Measurements from ENCODE around the gene KLK10. TPM values are rescaled to one million over a fixed set of nuclear protein-coding genes. Genes with fewer than 3 reads are reported as not detected.

KLK10 gene
- total RNA-seq, 2 donors from 2014 or later, result 0.46 to 0.91 TPM

- no peak overlapping the region for H3K27ac Mint-ChIP-seq
- Histone ChIP-seq H3K36me3 (ENCODE audit: control insufficient read depth, insufficient read depth, low read length) (no peaks in the 10 kb centered on the region), H3K4me3 (ENCODE audit: low read length) (no peak overlapping the region), H3K9me3 (ENCODE audit: control insufficient read depth, low read length) (no peaks in the 10 kb centered on the region), H3K27me3 (ENCODE audit: control insufficient read depth, insufficient read depth, low read length, poor library complexity, severe bottlenecking) (peaks cover under 1% of the 10 kb centered on the region), H3K9ac (ENCODE audit: extremely low read depth, low read length, poor library complexity, severe bottlenecking) (no peak overlapping the region), H3K27ac (ENCODE audit: low read depth, low read length) (no peak overlapping the region), H3K4me1 (ENCODE audit: control insufficient read depth, insufficient read depth, low read length) (no peaks in the 10 kb centered on the region)
- DNase-seq, result no peak
- H3K36me3 Mint-ChIP-seq (ENCODE audit: low read depth), result no peaks in the 10 kb centered on the region
- TF ChIP-seq CTCF (conservative IDR thresholded peaks at IDR 0.05), result no peak
- no peak overlapping the region for H3K4me3 Mint-ChIP-seq
- H3K9me3 Mint-ChIP-seq, result no peaks in the 10 kb centered on the region
- WGBS, 2 experiments (ENCODE audit: insufficient coverage in 1 of 2, insufficient read length in 1 of 2), result 67 to 71% methylated on average over 4 of the region's 4 CpGs
- H3K4me1 Mint-ChIP-seq, result peaks cover 1% of the 10 kb centered on the region
- peaks cover 15% of the 10 kb centered on the region for H3K27me3 Mint-ChIP-seq (ENCODE audit: insufficient read depth)
Observed at GRCh38 chr19:51060336-51060735, 40.8 kb upstream of the KLK10 start.

DNA sequence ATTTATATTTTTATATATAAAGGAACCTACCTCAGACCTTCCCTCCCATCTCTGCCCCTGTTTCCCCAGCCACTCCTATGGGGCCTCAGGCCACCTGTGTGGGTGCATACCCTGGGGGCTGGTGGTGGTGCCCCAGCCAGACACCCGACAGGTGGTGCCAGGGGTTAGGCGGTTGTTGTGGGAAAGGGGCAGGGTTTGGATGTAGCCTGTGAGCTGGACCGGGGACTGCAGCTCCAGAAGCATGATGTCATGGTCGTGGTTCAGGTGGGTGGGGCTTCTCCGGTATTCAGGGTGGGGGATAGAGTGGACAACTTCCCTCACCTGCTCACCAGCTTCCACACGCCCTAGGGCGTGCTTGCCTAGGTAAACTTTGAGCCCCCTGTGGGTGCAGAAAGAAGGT is 40.2 kb upstream of the KLK10 start:
- DNase-seq, result no peak
- peaks cover 13% of the 10 kb centered on the region for H3K27me3 Mint-ChIP-seq (ENCODE audit: insufficient read depth)

GRCh38 chr19:51055866-51056265 is 36.4 kb upstream of the KLK10 start:
- H3K9me3 ChIP-seq (ENCODE audit: control insufficient read depth, low read length), result no peaks in the 10 kb centered on the region
- H3K27me3 ChIP-seq (ENCODE audit: control insufficient read depth, insufficient read depth, low read length, poor library complexity, severe bottlenecking), result no peaks in the 10 kb centered on the region
- no peaks in the 10 kb centered on the region for H3K36me3 Mint-ChIP-seq (ENCODE audit: low read depth)
- no peak overlapping the region for H3K4me3 Mint-ChIP-seq
- DNase-seq, result no peak
- TF ChIP-seq CTCF (conservative IDR thresholded peaks at IDR 0.05), result no peak
- peaks cover 7% of the 10 kb centered on the region for H3K4me1 Mint-ChIP-seq
- no peak overlapping the region for H3K4me3 ChIP-seq (ENCODE audit: low read length)
- H3K4me1 ChIP-seq (ENCODE audit: control insufficient read depth, insufficient read depth, low read length), result no peaks in the 10 kb centered on the region
- H3K9ac ChIP-seq (ENCODE audit: extremely low read depth, low read length, poor library complexity, severe bottlenecking), result no peak overlapping the region
- H3K36me3 ChIP-seq (ENCODE audit: control insufficient read depth, insufficient read depth, low read length), result no peaks in the 10 kb centered on the region
- no peaks in the 10 kb centered on the region for H3K9me3 Mint-ChIP-seq
- H3K27ac ChIP-seq (ENCODE audit: low read depth, low read length), result no peak overlapping the region
- peaks cover 10% of the 10 kb centered on the region for H3K27me3 Mint-ChIP-seq (ENCODE audit: insufficient read depth)
- H3K27ac Mint-ChIP-seq, result no peak overlapping the region

More for the DNA sequence above, 40.2 kb upstream of the KLK10 start:
- Histone ChIP-seq H3K9me3 (ENCODE audit: control insufficient read depth, low read length) (no peaks in the 10 kb centered on the region), H3K36me3 (ENCODE audit: control insufficient read depth, insufficient read depth, low read length) (no peaks in the 10 kb centered on the region), H3K27me3 (ENCODE audit: control insufficient read depth, insufficient read depth, low read length, poor library complexity, severe bottlenecking) (no peaks in the 10 kb centered on the region), H3K4me3 (ENCODE audit: low read length) (no peak overlapping the region), H3K4me1 (ENCODE audit: control insufficient read depth, insufficient read depth, low read length) (no peaks in the 10 kb centered on the region), H3K9ac (ENCODE audit: extremely low read depth, low read length, poor library complexity, severe bottlenecking) (no peak overlapping the region), H3K27ac (ENCODE audit: low read depth, low read length) (no peak overlapping the region)
- Mint-ChIP-seq H3K4me3 (no peak overlapping the region), H3K4me1 (no peaks in the 10 kb centered on the region), H3K9me3 (no peaks in the 10 kb centered on the region), H3K27ac (no peak overlapping the region), H3K36me3 (ENCODE audit: low read depth) (no peaks in the 10 kb centered on the region)
- no peak for TF ChIP-seq CTCF (conservative IDR thresholded peaks at IDR 0.05)
- WGBS, 2 experiments (ENCODE audit: insufficient coverage in 1 of 2, insufficient read length in 1 of 2), result 92% methylated on average over 5 of the region's 7 CpGs; no CpG with 5 or more reads in 1 of the 2 experiments
